Activated CD8-positive, alpha-beta memory T cell treated with anti-CD3 and anti-CD28 coated beads, Interleukin-2, amount 50 U/mL, for 24 hours (primary cell): ENCODE data around the gene FAM76B.

Experiments used
- DNase-seq: peaks from one replicate; pipeline ENCODE4 v3.0.0-alpha.2; 2020; ENCODE audit errors: extremely low read depth

The FAM76B gene

GRCh38 chr11:95732930-95733602 lies 56.5 kb downstream of the FAM76B start:
- no peak for DNase-seq

DNA sequence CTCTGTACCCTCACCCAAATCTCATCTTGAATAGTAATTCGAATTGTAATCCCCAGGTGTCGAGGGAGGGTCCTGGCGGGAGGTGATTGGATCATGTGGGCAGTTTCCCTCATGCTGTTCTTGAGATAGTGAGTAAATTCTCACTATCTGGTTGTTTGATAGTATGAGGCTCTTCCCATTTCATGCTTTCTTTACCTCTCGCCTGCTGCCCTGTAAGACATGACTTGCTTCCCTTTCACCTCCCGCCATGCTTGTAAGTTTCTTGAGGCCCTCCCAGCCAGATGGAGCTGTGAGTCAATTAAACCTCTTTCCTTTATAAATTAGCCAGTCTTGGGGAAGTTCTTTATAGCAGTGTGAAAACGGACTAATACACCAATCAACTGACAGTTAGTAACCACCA lies 60.1 kb downstream of the FAM76B start:
- no peak for DNase-seq

DNA sequence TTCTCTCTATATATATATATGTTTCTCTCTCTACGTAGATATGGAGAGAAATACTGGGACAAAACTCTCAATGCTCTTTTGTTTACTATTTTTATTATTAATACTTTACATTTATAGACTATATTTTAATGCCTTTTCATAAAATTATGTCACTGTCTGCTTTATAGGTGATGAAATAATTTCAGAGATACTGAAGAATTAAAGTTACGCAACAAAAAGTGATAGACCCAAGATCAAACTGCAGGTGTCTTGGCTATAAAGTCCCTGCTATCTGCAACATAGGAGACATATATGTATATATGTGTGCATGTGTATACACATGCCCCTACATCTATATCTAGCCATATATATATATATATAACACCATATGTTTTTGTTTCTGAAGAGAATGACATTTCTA lies 60.8 kb downstream of the FAM76B start:
- DNase-seq = no peak

GRCh38 chr11:95728094-95728493 lies 61.5 kb downstream of the FAM76B start:
- no peak for DNase-seq

DNA sequence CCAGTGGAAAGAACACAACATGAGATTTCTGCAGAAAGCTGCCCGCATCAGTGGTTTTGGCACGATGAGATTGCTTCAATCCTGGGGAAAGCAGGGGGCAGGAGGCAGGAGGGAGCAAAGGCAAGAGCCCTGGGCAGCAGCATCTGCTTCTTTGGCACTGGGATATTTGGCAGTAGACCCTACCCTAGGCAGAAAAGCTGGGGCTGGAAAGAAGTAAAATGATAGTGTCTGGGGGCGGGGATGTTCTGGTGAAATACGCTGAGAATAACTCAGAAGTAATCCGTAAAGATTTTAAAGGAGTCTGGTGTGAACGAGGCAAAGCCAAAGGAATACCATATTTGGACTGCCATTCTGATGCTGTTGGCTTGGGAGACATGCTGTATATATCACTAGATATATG lies 62.0 kb downstream of the FAM76B start:
- DNase-seq = no peak

GRCh38 chr11:95727111-95727510 lies 62.5 kb downstream of the FAM76B start:
- no peak for DNase-seq

DNA sequence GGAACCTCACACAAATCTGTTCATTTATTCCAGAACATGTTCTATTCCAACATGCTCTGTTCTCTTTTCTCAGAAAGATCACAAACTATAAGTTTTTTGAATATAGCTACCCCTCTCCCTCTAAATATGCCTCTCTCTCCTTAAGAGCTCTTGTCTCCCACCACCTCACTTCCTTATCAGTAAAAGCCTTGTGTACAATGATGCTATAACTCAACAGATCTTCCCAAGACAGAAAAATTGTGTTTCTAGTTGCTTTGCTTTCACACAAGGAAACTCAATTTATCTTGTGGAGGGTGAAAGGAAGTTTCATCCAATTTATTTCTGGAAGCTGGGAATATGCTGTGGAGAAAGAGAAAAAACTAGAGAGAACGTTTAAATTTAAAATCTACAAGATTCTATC lies 64.4 kb downstream of the FAM76B start:
- DNase-seq = no peak

GRCh38 chr11:95723361-95723942 lies 66.1 kb downstream of the FAM76B start:
- DNase-seq = no peak

- DNase-seq = no peak
Measured at GRCh38 chr11:95720195-95720594, 69.4 kb downstream of the FAM76B start.
